HT1080 (cell line): ENCODE results near the gene CLHC1. TPM values are rescaled to one million over a fixed set of nuclear protein-coding genes. Genes with fewer than 3 reads are reported as not detected.
A peak's percentile ranks its signal among the peaks of the same experiment; 100 is the strongest.
"Not testable (repeated sequence)": the region's sequence is repeated elsewhere in the genome, so short reads cannot be mapped to it uniquely, and the experiment has no call there.

Experiments used
- DNase-seq: peaks from one replicate; pipeline ENCODE4 v3.0.0-alpha.2; 2015; ENCODE audit warnings: low read depth
- total RNA-seq: library from RNA; depleted of rRNA; stranded (reverse); fragments of >200 nt; shearing (Covaris generic); gene quantifications from 2 replicates; pipeline ENCODE4 v1.2.3, GENCODE V29; 2014; rRNA removed

Gene CLHC1
- total RNA-seq, 1 experiment from 2014 or later = 4.7 TPM

GRCh38 chr2:55136138-55136541 lies 96.0 kb downstream of the CLHC1 start:
- no peak for DNase-seq

GRCh38 chr2:55135491-55135890 lies 96.6 kb downstream of the CLHC1 start:
- no peak for DNase-seq

GRCh38 chr2:55134316-55134706 lies 97.8 kb downstream of the CLHC1 start:
- DNase-seq = no peak

GRCh38 chr2:55133467-55134315 lies 98.4 kb downstream of the CLHC1 start:
- peak; percentile 40 for DNase-seq

- no peak for DNase-seq
These were observed 101.2 kb downstream of the CLHC1 start for GRCh38 chr2:55130849-55131248.

- not testable (repeated sequence) for DNase-seq
These were observed 105.5 kb downstream of the CLHC1 start for GRCh38 chr2:55126643-55127042.

Other genes starting within 250 kb of the CLHC1 start
- 204 and 295 TPM in 2 replicates for gene RTN4, start 181.8 kb downstream of the CLHC1 start, total RNA-seq
- 1,089 and 1,323 TPM in 2 replicates for gene RPS27A, start 395 bp upstream of the CLHC1 start, total RNA-seq
- gene MTIF2, start 36.9 kb upstream of the CLHC1 start, total RNA-seq = 41.8 and 49.4 TPM in 2 replicates
- gene CCDC88A, start 187.6 kb upstream of the CLHC1 start, total RNA-seq = 26.4 and 28.5 TPM in 2 replicates